Measurements from ENCODE around the gene CCT6B.
A peak's percentile ranks its signal among the peaks of the same experiment; 100 is the strongest.
"Not testable (repeated sequence)": the region's sequence is repeated elsewhere in the genome, so short reads cannot be mapped to it uniquely, and the experiment has no call there.

CCT6B gene

DNA sequence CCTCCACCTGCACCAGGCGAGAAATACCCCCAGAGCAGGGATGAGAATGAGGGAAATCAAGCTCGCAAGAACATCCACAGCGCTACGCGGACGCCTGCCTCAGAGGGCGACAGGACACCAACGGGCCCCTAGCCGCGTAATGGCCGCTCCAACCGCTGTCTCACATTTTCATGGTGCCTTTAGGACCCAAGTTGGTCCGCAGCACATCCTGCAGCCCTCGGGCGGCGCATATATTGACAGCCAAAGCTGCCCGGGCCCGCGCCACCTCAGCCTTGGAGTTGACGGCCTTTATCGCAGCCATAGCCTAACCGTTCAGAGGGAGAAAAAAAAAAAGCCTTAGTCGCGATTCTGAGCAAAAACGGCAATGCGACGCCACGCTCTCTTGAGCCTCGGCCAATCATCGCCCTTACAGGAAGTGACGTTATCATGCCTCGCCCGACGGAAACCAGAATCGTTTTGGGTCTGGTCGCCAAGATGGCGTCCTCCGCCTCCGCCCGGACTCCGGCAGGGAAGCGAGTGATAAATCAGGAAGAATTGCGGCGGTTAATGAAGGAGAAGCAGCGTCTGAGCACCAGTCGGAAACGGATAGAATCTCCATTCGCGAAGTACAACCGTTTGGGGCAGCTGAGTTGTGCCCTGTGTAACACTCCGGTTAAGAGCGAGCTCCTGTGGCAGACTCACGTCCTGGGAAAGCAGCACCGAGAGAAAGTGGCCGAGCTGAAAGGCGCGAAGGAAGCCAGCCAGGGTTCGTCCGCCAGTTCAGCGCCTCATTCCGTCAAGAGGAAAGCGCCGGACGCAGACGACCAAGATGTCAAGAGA lies at the start of gene CCT6B, which contains the start of gene ZNF830:
Gene CCT6B, minus strand, starts transcription at position 368 of the 819 bp plus-strand sequence. Its CDS starts 67 bp downstream, at position 301.
Gene ZNF830, plus strand, starts transcription at position 448 of the 819 bp plus-strand sequence. Its CDS starts 27 bp downstream, at position 475.
- DNase-seq = peak; percentile 93 to 95

DNA sequence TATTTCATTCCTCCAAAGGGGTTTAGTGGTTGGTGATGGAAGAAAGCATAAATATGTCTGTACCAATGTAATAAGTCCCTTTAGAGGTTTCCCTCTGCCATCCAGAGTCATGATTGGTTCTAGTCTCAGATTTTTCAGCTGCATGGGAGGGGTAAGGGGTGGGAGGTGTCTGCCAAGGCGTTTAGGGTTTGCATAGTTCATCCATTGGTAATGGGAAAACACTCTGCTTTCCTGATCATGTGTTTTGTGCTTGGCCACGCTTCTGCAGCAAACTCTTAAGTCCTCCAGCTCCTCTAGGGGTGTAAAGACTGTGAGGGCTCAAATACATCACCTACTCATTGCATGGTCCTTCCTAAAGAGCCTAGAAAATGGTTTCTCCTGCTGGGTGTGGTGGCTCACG lies 48.8 kb upstream of the CCT6B start:
- DNase-seq = no peak

GRCh38 chr17:35006961-35007360 lies 45.7 kb upstream of the CCT6B start:
- DNase-seq = no peak

- no peak for DNase-seq
Observed at GRCh38 chr17:35006345-35006744, 45.1 kb upstream of the CCT6B start.

DNA sequence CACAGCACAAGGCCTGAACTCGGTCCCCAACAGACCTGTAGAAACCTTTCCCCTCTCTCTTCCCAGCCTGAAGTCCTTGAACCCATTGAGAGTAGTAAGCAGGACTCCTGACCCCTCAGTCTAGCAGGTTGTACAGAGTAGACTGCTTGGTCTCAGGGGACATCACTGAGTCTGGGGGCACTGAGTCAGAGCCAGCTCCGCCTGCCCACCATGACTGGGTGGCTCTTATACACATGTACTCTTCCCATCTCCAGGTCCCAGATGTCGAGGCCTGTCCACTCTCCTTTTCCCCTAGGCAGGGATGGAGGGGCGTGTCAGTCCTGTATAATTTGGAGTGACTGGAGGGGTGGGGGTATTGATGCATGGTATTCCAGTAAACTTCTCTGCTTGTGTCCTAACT lies 42.5 kb upstream of the CCT6B start:
- DNase-seq = no peak

DNA sequence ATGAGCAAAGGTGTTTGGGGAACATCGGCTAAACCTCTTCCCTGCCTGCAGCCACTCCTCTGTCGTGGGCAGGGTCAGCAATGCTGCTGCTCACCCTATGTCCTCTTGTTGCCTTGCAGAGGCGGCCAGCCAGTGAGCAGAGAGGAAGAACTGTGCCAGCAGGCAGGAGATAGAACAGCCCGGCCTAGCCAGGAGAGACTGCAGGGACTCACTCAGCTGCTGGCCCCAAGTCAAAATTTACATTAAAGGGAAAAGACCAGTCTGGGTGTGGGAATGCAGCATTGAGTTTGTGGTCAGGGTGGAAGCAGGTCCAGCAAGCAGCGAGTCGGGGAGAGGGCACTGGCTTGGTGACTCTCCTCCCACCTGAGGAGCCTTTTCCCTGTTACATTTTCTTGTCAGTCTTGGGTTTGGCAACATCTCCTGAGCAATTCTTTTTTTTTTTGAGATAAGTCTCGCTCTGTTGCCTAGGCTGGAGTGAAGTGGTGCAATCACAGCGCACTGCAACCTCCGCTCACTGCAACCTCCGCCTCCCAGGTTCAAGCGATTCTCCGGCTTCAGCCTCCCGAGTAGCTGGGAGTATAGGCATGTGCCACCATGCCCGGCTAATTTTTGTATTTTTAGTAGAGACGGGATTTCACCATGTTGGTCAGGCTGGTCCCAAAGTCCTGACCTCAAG lies 41.8 kb upstream of the CCT6B start:
- no peak for DNase-seq

DNA sequence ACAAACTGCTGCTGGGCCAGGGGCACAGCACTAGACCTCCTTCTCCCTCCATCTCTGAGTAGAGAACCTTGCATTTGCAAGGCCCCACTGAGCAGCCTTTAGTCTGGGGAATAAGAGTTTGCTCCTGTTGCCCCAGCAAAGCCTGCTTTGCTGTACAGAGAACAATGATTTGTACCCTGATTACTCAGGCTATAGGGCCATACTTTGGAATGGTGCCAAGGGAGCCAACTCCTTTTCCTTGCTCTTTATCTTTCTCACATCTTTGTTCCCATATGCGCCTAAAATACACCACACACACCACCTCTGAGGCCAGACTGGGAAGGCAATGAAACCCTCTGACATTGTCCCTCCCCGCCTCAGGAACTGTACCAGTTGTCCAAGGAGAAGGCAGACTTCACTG lies 40.3 kb upstream of the CCT6B start:
- DNase-seq = no peak

GRCh38 chr17:35000965-35001364 lies 39.7 kb upstream of the CCT6B start:
- DNase-seq = not testable (repeated sequence)

DNA sequence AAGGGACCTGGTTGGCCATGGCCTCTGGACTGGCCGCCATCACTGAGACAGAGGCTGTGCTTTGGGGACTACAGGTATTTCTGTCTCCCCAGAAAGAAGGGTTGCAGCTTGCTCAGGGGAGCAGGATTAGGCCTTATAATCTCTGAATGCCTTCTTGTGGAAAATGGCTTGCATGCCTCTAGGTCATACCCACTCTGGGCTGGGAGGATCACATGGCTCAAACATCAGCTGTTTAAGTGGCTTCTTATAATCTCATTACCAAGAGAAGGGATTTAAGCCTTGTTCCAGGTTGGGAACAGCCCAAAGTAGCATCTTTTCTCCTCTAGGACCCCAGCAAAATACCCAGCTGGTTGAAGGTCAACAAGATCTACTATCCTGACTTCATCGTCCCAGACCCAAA lies 38.2 kb upstream of the CCT6B start:
- DNase-seq = no peak

GRCh38 chr17:34998205-34998604 lies 36.9 kb upstream of the CCT6B start:
- DNase-seq = peak; percentile 62 to 82

DNA sequence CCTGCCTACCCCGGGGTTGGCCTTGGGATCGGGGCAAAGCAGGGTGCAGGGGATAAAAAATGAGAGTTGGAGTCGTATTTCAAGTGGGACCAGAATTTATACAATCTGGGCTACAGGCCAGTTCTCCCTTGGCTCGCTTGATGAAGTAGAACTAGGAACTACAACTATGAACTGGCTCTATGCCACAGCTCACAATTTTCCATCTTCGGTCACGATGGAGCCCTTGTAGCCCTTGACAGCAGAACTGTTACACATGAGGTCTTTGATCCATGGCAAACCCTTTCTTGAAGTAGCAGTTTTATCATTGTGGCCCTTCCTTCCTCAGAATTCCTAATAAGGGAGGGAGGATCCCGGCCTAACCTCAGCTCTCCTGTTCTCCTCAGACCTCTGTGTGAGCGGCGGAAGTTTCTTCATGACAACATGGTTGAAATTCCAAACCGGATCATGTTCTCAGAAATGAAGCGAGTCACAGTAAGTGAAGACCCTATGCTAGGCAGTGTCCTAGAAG lies 36.1 kb upstream of the CCT6B start:
- DNase-seq = no peak

DNA sequence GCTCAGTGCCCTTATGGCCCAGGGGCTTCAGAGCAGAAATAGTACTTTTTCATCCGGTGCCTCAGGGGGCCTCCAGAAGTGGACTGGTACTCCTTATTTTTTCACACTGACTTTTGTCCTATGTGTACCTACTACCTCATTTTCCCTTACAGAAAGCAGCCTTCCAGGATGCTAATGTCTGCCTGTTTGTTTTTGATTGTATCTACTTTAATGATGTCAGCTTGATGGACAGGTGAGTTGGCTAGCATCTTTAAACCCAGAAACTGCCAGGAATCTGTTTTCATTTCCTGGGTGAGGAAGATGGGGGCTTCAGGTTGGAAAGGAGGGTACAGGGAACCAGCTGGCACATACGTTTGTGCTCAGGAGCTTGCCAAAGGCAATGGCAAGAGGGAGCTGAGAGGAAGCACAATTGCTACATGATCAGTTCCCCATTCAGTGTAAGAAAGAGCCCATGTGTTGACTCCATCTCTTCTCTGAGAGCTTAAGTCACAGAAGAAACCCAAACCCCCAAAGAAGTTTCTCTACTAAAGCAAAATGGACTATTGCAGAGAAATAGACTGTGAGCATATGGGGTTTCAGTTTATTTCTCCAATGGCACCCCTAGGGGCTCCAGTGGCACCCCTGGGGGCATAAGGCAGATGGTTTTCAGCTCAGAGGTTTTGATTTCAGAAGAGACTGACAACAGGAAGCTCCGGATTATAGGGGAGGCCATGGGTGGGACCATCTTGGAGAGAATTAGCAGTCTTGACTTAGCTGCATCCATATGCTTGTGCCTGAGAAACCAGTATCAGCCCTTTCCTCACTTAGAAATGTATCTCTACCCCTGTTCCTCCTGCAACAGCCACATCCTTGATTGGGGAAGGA lies 35.4 kb upstream of the CCT6B start:
- peak; percentile 22 for DNase-seq

- DNase-seq = no peak
Observed at GRCh38 chr17:34993031-34993430, 31.8 kb upstream of the CCT6B start.

DNA sequence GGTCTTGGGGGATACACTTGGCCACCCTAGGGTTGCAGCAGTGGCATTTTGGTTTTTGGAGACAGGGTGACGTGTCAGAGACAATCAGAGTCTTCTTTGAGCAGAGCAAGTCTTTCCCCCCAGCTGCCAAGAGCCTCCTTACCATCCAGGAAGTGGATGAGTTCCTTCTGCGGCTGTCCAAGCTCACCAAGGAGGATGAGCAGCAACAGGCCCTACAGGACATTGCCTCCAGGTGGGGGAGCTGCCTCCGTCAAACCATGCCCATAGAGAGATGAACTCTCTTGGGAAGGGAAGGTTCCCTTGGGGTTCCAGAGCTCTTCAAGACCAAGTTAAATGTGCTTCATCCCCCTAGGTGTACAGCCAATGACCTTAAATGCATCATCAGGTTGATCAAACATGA lies 30.3 kb upstream of the CCT6B start:
- no peak for DNase-seq

GRCh38 chr17:34990921-34991365 lies 29.7 kb upstream of the CCT6B start:
- peak; percentile 49 to 53 for DNase-seq

- DNase-seq = no peak
Observed at GRCh38 chr17:34989473-34989872, 28.2 kb upstream of the CCT6B start.

- DNase-seq = no peak
Observed at GRCh38 chr17:34988644-34989043, 27.4 kb upstream of the CCT6B start.

DNA sequence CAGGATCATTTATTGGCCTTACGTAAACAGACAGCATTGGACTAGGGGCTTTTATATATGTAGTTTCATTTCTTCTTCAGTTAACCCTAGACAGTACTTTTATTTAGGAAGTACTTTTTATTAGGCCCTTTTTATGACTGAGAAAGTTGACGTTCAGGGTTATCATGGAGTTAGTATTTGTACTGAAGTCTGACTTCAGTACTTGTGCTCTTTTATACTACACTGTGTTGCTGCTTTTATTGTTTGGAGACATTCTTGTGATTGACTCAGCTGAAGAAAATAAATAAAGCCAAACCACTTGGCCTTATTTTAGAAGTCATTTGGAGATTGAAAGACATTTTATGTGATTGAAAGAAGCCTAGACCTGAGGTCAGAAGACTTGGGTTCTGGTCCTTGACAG lies 26.0 kb upstream of the CCT6B start:
- DNase-seq = no peak

DNA sequence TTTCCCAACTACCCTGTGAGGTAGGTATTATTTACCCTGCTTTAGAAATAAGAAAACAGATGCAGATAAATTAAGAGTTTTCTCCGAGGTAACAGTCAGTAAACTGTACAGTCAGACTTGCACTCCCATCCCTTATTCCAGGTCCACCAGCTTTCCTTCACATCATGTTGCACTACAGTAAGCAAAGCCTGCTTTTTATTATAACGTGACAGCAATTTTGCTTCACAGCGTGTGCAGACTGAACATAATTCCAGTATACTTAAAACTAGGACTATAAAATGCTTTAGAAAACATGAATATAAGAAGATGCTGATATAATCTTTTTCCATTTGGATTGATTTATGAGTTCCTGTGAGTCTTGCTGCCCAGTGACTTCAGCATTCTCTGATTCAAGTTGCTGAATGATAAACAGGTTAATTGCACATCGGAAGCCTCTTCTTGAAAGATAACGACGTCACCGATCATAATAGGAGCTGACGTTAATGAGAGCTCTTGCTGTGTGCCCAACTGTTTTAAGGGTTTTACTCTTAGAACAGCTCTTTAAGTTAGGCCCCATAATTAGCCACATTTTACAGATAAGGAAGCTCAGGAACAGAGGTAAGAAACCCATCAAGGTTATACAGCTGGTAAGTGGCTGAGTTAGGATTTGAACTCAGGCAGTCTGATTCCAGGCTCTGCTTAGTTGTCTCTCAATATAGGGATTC lies 20.4 kb upstream of the CCT6B start:
- no peak for DNase-seq

DNA sequence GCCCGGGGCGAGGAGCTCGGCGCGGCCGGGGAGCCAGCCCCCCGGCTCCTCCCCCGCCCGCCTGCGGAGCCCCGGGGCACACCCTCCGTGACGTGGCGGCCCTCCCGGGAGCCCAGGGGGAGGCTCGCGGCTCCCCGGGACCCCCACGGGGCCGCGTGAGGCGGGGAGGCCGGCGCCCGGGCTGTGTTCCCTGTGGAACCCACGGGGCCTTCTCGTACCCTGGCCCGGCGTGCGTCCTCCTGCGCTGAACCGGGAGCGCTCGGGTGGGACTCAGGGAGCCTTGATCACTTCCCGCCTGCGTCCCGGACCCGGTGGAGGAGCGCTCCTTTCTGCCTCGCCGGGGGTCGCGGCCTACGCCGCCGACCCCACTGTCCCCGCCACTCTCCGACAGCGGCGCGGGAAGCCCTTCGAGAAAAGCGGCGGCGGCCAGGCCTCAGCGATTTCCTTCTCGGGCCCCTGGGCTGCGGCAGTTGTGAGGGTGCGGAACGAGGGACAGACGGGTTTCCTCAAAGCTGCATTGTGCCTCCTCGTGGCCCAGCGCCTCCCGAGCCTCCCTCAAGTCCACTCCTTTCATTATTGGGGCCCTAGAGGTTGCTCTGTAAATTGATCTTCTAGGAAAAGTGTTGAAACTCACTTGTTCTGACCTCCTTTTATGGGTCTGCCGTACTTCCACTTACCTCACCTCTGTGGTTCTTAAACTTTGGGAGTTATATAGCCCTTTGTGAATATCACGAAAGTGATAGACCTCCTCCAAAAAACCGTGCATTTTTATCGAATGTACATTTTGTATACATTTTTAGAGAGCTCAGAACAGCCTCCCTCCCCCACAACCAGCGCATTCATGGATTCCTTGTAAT lies 19.6 kb upstream of the CCT6B start:
- peak; percentile 81 to 84 for DNase-seq

DNA sequence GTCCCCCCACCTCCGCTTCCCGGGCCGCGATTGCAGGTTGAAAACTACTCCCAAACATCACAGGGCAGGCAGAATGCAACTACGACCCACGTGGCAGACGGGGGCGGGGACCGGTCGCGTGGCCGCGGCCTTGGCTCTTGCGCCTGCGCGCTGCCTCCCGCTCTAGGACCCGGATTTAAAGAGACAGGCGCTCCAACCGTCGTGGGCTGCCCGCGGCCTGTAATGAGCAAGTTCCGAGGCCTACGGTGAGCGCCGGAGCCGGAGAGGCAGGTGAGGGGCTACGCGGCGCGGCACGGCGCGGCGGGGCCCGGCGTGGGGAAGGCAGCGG lies 19.1 kb upstream of the CCT6B start, which contains the start of gene LIG3:
Gene LIG3, plus strand, starts transcription at position 160 of the 328 bp plus-strand sequence. CDS start 2,494 bp downstream, outside the sequence.
- peak; percentile 93 to 94 for DNase-seq
